Measurements from ENCODE around the gene ARHGAP4. TPM values are rescaled to one million over a fixed set of nuclear protein-coding genes. Genes with fewer than 3 reads are reported as not detected.

ARHGAP4 gene
- total and polyA plus RNA-seq, 2 donors (not counting 3 experiments of a cell fraction or from before 2014, with no cell fraction given) = 20.9 to 33.3 TPM

DNA sequence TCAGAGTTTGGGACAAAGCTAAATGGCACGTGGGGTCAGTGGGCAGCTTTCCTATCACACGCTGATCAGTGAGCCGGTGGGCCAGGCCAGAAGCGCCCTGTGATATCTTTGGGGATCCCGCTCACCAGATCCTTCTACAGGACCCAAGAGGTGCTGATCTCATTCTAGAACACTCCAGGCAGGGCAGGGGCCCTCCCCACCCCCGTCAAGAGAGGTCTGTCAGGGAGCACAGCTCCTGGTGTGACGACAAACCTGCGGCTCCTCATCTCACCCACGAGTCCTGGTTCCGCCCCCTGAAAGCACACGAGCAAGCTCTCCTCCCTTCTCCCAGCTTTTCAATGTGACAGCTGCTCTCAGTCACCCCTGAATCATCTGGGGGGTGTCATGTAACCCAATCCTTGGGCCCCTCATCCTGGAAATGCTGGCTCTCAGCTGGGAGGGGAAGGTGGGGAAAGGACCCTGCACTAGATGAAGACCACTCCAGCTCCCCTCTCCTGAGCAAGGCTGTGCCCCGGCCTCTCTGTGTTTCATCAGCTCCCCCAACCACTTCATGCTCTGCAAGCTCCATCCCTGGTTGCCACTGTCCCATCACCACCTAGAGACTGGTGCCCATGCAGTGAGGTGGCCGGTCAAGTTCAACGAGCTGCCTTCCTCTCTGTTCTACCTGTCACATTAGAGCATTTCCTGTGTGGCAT, 40.9 kb upstream of the ARHGAP4 start:
- peaks cover 80% of the 10 kb centered on the region for H3K79me2 ChIP-seq (ENCODE audit: control insufficient read depth, insufficient read depth, low read length)
- POLR2A ChIA-PET = no interaction called here

More for the DNA sequence above, 40.9 kb upstream of the ARHGAP4 start:
- Histone ChIP-seq H3K4me2 (ENCODE audit: insufficient read depth, low read length) (no peak overlapping the region), H3K4me1 (ENCODE audit: control insufficient read depth, extremely low read depth, insufficient read depth, low read length) (peaks cover 28% of the 10 kb centered on the region), H3K9me1 (replicated peaks; ENCODE audit: control insufficient read depth, extremely low read depth, insufficient read depth, low read length) (no peaks in the 10 kb centered on the region), H3K9ac (replicated peaks; ENCODE audit: extremely low read depth, insufficient read depth, low read length) (no peak overlapping the region), H4K20me1 (replicated peaks; ENCODE audit: control insufficient read depth, extremely low read depth, insufficient read depth, low read length) (no peaks in the 10 kb centered on the region), H3K4me3 (replicated peaks in 1 of 3; ENCODE audit: insufficient read depth in 1 of 3, low read depth in 1 of 3, low read length in 3 of 3) (no peak overlapping the region), H2AFZ (ENCODE audit: low read depth, low read length) (no peak overlapping the region), H3K27me3 (ENCODE audit: control insufficient read depth in 2 of 2, insufficient read depth in 2 of 2, low read length in 2 of 2) (no peaks in the 10 kb centered on the region), H3K36me3 (ENCODE audit: control insufficient read depth in 2 of 2, extremely low read depth in 1 of 2, insufficient read depth in 2 of 2, low read length in 2 of 2) (peaks cover 0 to 8% of the 10 kb centered on the region in 2 experiments), H3K27ac (ENCODE audit: insufficient read depth, low read depth, low read length) (no peak overlapping the region), H3K9me3 (replicated peaks; ENCODE audit: control insufficient read depth, insufficient read depth, low read length) (no peaks in the 10 kb centered on the region)
- TF ChIP-seq, protein P1, sequence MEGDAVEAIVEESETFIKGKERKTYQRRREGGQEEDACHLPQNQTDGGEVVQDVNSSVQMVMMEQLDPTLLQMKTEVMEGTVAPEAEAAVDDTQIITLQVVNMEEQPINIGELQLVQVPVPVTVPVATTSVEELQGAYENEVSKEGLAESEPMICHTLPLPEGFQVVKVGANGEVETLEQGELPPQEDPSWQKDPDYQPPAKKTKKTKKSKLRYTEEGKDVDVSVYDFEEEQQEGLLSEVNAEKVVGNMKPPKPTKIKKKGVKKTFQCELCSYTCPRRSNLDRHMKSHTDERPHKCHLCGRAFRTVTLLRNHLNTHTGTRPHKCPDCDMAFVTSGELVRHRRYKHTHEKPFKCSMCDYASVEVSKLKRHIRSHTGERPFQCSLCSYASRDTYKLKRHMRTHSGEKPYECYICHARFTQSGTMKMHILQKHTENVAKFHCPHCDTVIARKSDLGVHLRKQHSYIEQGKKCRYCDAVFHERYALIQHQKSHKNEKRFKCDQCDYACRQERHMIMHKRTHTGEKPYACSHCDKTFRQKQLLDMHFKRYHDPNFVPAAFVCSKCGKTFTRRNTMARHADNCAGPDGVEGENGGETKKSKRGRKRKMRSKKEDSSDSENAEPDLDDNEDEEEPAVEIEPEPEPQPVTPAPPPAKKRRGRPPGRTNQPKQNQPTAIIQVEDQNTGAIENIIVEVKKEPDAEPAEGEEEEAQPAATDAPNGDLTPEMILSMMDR (IDR thresholded peaks at IDR 0.05; ENCODE audit: extremely low read depth in 1 of 2, insufficient read depth in 1 of 2, low read depth in 1 of 2, low read length in 2 of 2) = no peak
- TF ChIP-seq GATA2 (IDR thresholded peaks at IDR 0.05; ENCODE audit: insufficient read depth, insufficient read length, low read depth, low read length) = no peak
- TF ChIP-seq FOS (IDR thresholded peaks at IDR 0.05; ENCODE audit: borderline replicate concordance, insufficient read depth, low read length) = no peak
- no peak for TF ChIP-seq JUN (IDR thresholded peaks at IDR 0.05; ENCODE audit: borderline replicate concordance, insufficient read depth, insufficient read length, low read depth)
- TF ChIP-seq, protein P2, sequence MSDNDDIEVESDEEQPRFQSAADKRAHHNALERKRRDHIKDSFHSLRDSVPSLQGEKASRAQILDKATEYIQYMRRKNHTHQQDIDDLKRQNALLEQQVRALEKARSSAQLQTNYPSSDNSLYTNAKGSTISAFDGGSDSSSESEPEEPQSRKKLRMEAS (IDR thresholded peaks at IDR 0.05; ENCODE audit: insufficient read depth, insufficient read length) = no peak
- no peak for TF ChIP-seq EZH2 (IDR thresholded peaks at IDR 0.05; ENCODE audit: borderline replicate concordance, low read depth, low read length, severe bottlenecking)
- TF ChIP-seq MYC (IDR thresholded peaks at IDR 0.05; ENCODE audit: low read depth, low read length) = no peak
- no peak for TF ChIP-seq POLR2AphosphoS5 (IDR thresholded peaks at IDR 0.05; ENCODE audit: insufficient read depth, low read depth, low read length)
- no peak for TF ChIP-seq POLR2A (IDR thresholded peaks at IDR 0.05; ENCODE audit: low read depth, low read length)
- DNase-seq (ENCODE audit: low read depth, low spot score) (no peak), FAIRE-seq (no peak)
- CTCF ChIA-PET = interaction anchor here (1.1 to 1.9 kb wide), 4 partner anchors 20 to 79 kb away, joined by 3 to 6 read pairs (median 5); no protein-coding TSS in a partner anchor
- BruUV-seq (replicated peaks) = no TSS peak
- intact Hi-C loops (cut with micrococcal nuclease) = no loop called here
- dilution Hi-C loops (cut with MboI; ENCODE audit: extremely low pct_ligation_motif_present, low sequenced_read_pairs) = no loop called here

Measured in endothelial cell of umbilical vein (primary cell).